HepG2 (cell line): ENCODE results near the gene POLR1C. TPM values are rescaled to one million over a fixed set of nuclear protein-coding genes. Genes with fewer than 3 reads are reported as not detected.

Experiments used
- GZF1 ChIP-seq: sonication (generic); formaldehyde crosslinking; IDR thresholded peaks from 2 replicates; pipeline ENCODE4 v1.5.1; 2020; ENCODE audit warnings: mild to moderate bottlenecking, missing genetic modification reagents
- HOXA5 ChIP-seq: sonication (generic); formaldehyde crosslinking; IDR thresholded peaks from 2 replicates; pipeline ENCODE4 v1.4.0; 2020; ENCODE audit warnings: missing genetic modification reagents
- IRF2 ChIP-seq: IDR thresholded peaks from 2 replicates; pipeline ENCODE4 v1.6.1; 2018; ENCODE audit warnings: missing genetic modification reagents, missing compliant biosample characterization
- KDM1A ChIP-seq: IDR thresholded peaks from 2 replicates; pipeline ENCODE4 v1.6.1; 2016; ENCODE audit warnings: missing compliant biosample characterization
- KIAA2018 ChIP-seq: sonication (generic); formaldehyde crosslinking; IDR thresholded peaks from 2 replicates; pipeline ENCODE4 v1.5.0; 2020; ENCODE audit warnings: mild to moderate bottlenecking, missing genetic modification reagents, borderline replicate concordance
- NCOA5 ChIP-seq: sonication (generic); formaldehyde crosslinking; IDR thresholded peaks from 2 replicates; pipeline ENCODE4 v1.4.0; 2020; ENCODE audit warnings: missing genetic modification reagents
- NFIB ChIP-seq: sonication (generic); formaldehyde crosslinking; IDR thresholded peaks from 2 replicates; pipeline ENCODE4 v1.9.0; 2021; ENCODE audit warnings: missing genetic modification reagents, mild to moderate bottlenecking, borderline replicate concordance
- ONECUT2 ChIP-seq: sonication (generic); formaldehyde crosslinking; IDR thresholded peaks from 2 replicates; pipeline ENCODE4 v1.4.0; 2020; ENCODE audit warnings: missing genetic modification reagents
- SMC3 ChIP-seq: IDR thresholded peaks from 2 replicates; pipeline ENCODE4 v1.6.1; 2011; ENCODE audit warnings: low read length, improper control_type of control experiment
- STAG1 ChIP-seq: sonication (generic); formaldehyde crosslinking; IDR thresholded peaks from 2 replicates; pipeline ENCODE4 v1.4.0; 2020; ENCODE audit warnings: missing genetic modification reagents
- TP53 ChIP-seq: sonication (generic); formaldehyde crosslinking; conservative IDR thresholded peaks from 2 replicates; pipeline ENCODE4 v1.4.0; 2020; ENCODE audit warnings: missing genetic modification reagents
- YEATS4 ChIP-seq: sonication (generic); formaldehyde crosslinking; IDR thresholded peaks from 2 replicates; pipeline ENCODE4 v1.4.0; 2020; ENCODE audit warnings: missing genetic modification reagents, borderline replicate concordance
- YY1 ChIP-seq: IDR thresholded peaks from 2 replicates; pipeline ENCODE4 v1.6.1; 2011; ENCODE audit warnings: low read length, low read depth, moderate library complexity, mild to moderate bottlenecking; ENCODE audit not compliant: insufficient read depth, insufficient replicate concordance
- ZKSCAN1 ChIP-seq: fragments of 150-350 bp; IDR thresholded peaks from 2 replicates; pipeline ENCODE4 v1.6.1; 2014; ENCODE audit warnings: low read length
- ZMYM3 ChIP-seq: sonication (generic); formaldehyde crosslinking; IDR thresholded peaks from 2 replicates; pipeline ENCODE4 v1.5.1; 2020; ENCODE audit warnings: mild to moderate bottlenecking, missing genetic modification reagents
- ZNF207 ChIP-seq: fragments of 450-650 bp; IDR thresholded peaks from 2 replicates; pipeline ENCODE4 v1.6.1; 2016; ENCODE audit warnings: antibody characterized with exemption, borderline replicate concordance
- ZNF232 ChIP-seq: sonication (generic); formaldehyde crosslinking; IDR thresholded peaks from 2 replicates; pipeline ENCODE4 v1.4.0; 2020; ENCODE audit warnings: missing genetic modification reagents, borderline replicate concordance
- ZNF256 ChIP-seq: sonication (generic); formaldehyde crosslinking; conservative IDR thresholded peaks from 2 replicates; pipeline ENCODE4 v1.4.0; 2020; ENCODE audit warnings: missing genetic modification reagents
- ZNF333 ChIP-seq: sonication (generic); formaldehyde crosslinking; IDR thresholded peaks from 2 replicates; pipeline ENCODE4 v1.4.0; 2020; ENCODE audit warnings: mild to moderate bottlenecking, missing genetic modification reagents, borderline replicate concordance
- ZNF343 ChIP-seq: sonication (generic); formaldehyde crosslinking; IDR thresholded peaks from 2 replicates; pipeline ENCODE4 v1.4.0; 2020; ENCODE audit warnings: mild to moderate bottlenecking, missing genetic modification reagents
- ZNF589 ChIP-seq: sonication (generic); formaldehyde crosslinking; conservative IDR thresholded peaks from 2 replicates; pipeline ENCODE4 v1.8.0; 2022; ENCODE audit warnings: mild to moderate bottlenecking, moderate library complexity, missing genetic modification reagents
- ZNF674 ChIP-seq: sonication (generic); formaldehyde crosslinking; IDR thresholded peaks from 2 replicates; pipeline ENCODE4 v1.5.0; 2020; ENCODE audit warnings: low read depth, mild to moderate bottlenecking, missing genetic modification reagents
- ZNF776 ChIP-seq: sonication (generic); formaldehyde crosslinking; IDR thresholded peaks from 2 replicates; pipeline ENCODE4 v1.4.0; 2020; ENCODE audit warnings: mild to moderate bottlenecking, missing genetic modification reagents
- ZSCAN31 ChIP-seq: sonication (generic); formaldehyde crosslinking; IDR thresholded peaks from 2 replicates; pipeline ENCODE4 v1.5.0; 2020; ENCODE audit warnings: low read depth, mild to moderate bottlenecking, missing genetic modification reagents
- polyA plus RNA-seq, 8 experiments: library from polyadenylated mRNA; depleted of rRNA in 3 of 8; stranded (reverse) in 7 of 8; unstranded in 1 of 8; fragments of >200 nt; fragmentation: Illumina TruSeq in 4 of 8; extraction: Trizol in 4 of 8; gene quantifications; 2 replicates each; pipeline versions ENCODE4 v1.2.1 to v1.2.3, GENCODE V29; 2011 to 2016; ENCODE audit warnings: low read depth in 4 of 8, missing spikeins in 1 of 8, mixed read lengths in 1 of 8; ENCODE audit not compliant: insufficient read depth in 1 of 8
- total RNA-seq, 5 experiments: library from RNA; depleted of rRNA; stranded (reverse); fragments of >200 nt; fragmentation: Illumina TruSeq; extraction: Trizol; gene quantifications; 2 replicates each; pipeline ENCODE4 v1.2.3, GENCODE V29; 2016; ENCODE audit warnings: low read depth in 1 of 5

Gene POLR1C
- total and polyA plus RNA-seq, 2 of the 13 experiments (the other 11 are each of a cell fraction or from before 2014, with no cell fraction given) = 62.6 to 72.2 TPM

- TF ChIP-seq KIAA2018 (CRISPR knock-in tag) (no peak), IRF2 (CRISPR knock-in tag) (no peak), TP53 (CRISPR knock-in tag) (no peak), ZNF256 (CRISPR knock-in tag) (no peak), SMC3 (no peak), ZNF674 (CRISPR knock-in tag) (peak; percentile 24; the same call in 1 of the 2 replicates), ONECUT2 (CRISPR knock-in tag) (no peak), HOXA5 (no peak), NFIB (CRISPR knock-in tag) (no peak), ZNF333 (0 out of 2 replicates have a peak, but pooled peaks have one; percentile 72), ZNF207 (no peak), GZF1 (CRISPR knock-in tag) (no peak), NCOA5 (CRISPR knock-in tag) (no peak), ZNF589 (CRISPR knock-in tag) (no peak), ZKSCAN1 (no peak), ZMYM3 (no peak), STAG1 (CRISPR knock-in tag) (no peak; the same call in 1 of the 2 replicates), ZSCAN31 (CRISPR knock-in tag) (peak; percentile 47; the same call in 1 of the 2 replicates), YEATS4 (CRISPR knock-in tag) (0 out of 2 replicates have a peak, but pooled peaks have one; percentile 22), KDM1A (no peak), ZNF776 (CRISPR knock-in tag) (peak; percentile 57; the same call in 1 of the 2 replicates), ZNF343 (0 out of 2 replicates have a peak, but pooled peaks have one; percentile 64), ZNF232 (no peak), YY1 (peak; percentile 64)
Observed at GRCh38 chr6:43509984-43510826, 6.7 kb upstream of the POLR1C start, which contains the start of gene LRRC73 (continued).
